HCT116 (cell line): Measurements from ENCODE around the gene EXD3. TPM values are rescaled to one million over a fixed set of nuclear protein-coding genes. Genes with fewer than 3 reads are reported as not detected.

ENCODE experiments used
- ATAC-seq: fragments of 200-7000 bp; cut with Tn5 transposase; 2 replicates; pipeline ENCODE4 v1.9.1; 2020; ENCODE audit warnings: mild to moderate bottlenecking, moderate library complexity
- BruUV-seq: library from RNA; stranded (reverse); fragments of 400-500 nt; replicated peaks from 2 replicates; lab custom pipeline; 2021; lab: Mats Ljungman, UMichigan
- CTCF ChIA-PET: fragments of 300-600 bp; sonication (Branson Sonifier 250); formaldehyde crosslinking; loops from one replicate; lab custom pipeline; 2021; ENCODE audit warnings: antibody characterized with exemption; lab: Charles Lee
- POLR2A ChIA-PET: fragments of 300-600, 350-600 bp; sonication (Branson Sonifier 250); formaldehyde crosslinking; loops from one replicate; lab custom pipeline; 2021; ENCODE audit warnings: antibody characterized with exemption; lab: Charles Lee
- RAD21 ChIA-PET, 2 experiments: fragments of 300-600 bp; sonication (Branson Sonifier 250); formaldehyde crosslinking; loops; one replicate each; lab custom pipeline; 2023; ENCODE audit warnings: low total read pairs in 2 of 2; ENCODE audit not compliant: uncharacterized antibody in 2 of 2, unreplicated experiment in 2 of 2, low non-redundant PET in 1 of 2; lab: Charles Lee
- DNase-seq: peaks from one replicate; pipeline ENCODE4 v3.0.0-alpha.2; 2010; ENCODE audit warnings: low read depth, low spot score
- H2AFZ ChIP-seq: fragments of 200-600 bp; shearing (Covaris generic), sonication (generic); 2 replicates; pipeline ENCODE4 v1.6.1; 2017; ENCODE audit warnings: low read depth, mixed run types, mixed read lengths, antibody characterized with exemption, low read length; ENCODE audit not compliant: poor library complexity, severe bottlenecking
- H3K27ac ChIP-seq: 2 replicates; pipeline ENCODE4 v1.5.1; 2012; ENCODE audit warnings: low read depth, low read length
- H3K27me3 ChIP-seq: fragments of 200-600 bp; sonication (generic); 2 replicates; pipeline ENCODE4 v1.6.1; 2016; ENCODE audit warnings: mixed run types, low read length, mixed read lengths; ENCODE audit not compliant: insufficient read depth
- H3K36me3 ChIP-seq, 2 experiments: fragments of 200-500 bp in 1 of 2; fragments of 200-600 bp in 1 of 2; sonication (Bioruptor generic) in 1 of 2; sonication (generic) in 1 of 2; 2 replicates each; pipeline versions ENCODE4 v1.5.1 to v1.6.1; 2014 to 2016; ENCODE audit warnings: low read length in 2 of 2, inconsistent platforms in 1 of 2, mixed read lengths in 1 of 2, mixed run types in 1 of 2; ENCODE audit not compliant: insufficient read depth in 2 of 2, control insufficient read depth in 1 of 2
- H3K4me1 ChIP-seq, 2 experiments: fragments of 200-600 bp in 1 of 2; sonication (generic) in 1 of 2; 2 replicates each; pipeline versions ENCODE4 v1.5.1 to v1.6.1; 2012 to 2017; ENCODE audit warnings: low read length in 2 of 2, inconsistent platforms in 1 of 2, mild to moderate bottlenecking in 1 of 2, mixed read lengths in 1 of 2, mixed run types in 1 of 2, moderate library complexity in 1 of 2; ENCODE audit not compliant: insufficient read depth in 2 of 2, control insufficient read depth in 1 of 2
- H3K4me2 ChIP-seq: fragments of 200-600 bp; sonication (generic); 2 replicates; pipeline ENCODE4 v1.6.1; 2017; ENCODE audit warnings: mixed run types, low read length, mixed read lengths
- H3K4me3 ChIP-seq, 2 experiments: fragments of 200-600 bp in 1 of 2; sonication (generic) in 1 of 2; replicated peaks in 1 of 2; 2 replicates each; pipeline ENCODE4 v1.5.1; 2011 to 2016; ENCODE audit warnings: low read length in 2 of 2, control low read depth in 1 of 2, low read depth in 1 of 2, mild to moderate bottlenecking in 1 of 2, mixed read lengths in 1 of 2, mixed run types in 1 of 2
- H3K79me2 ChIP-seq: fragments of 200-600 bp; sonication (generic); 2 replicates; pipeline ENCODE4 v1.6.1; 2017; ENCODE audit warnings: mild to moderate bottlenecking, mixed run types, low read length, moderate library complexity, mixed read lengths; ENCODE audit not compliant: insufficient read depth
- H3K9ac ChIP-seq: fragments of 200-600 bp; sonication (generic); 2 replicates; pipeline ENCODE4 v1.6.1; 2016; ENCODE audit warnings: low read length, mixed read lengths
- H3K9me2 ChIP-seq: fragments of 200-600 bp; sonication (generic), shearing (Covaris generic); 2 replicates; pipeline ENCODE4 v1.6.1; 2017; ENCODE audit warnings: mixed run types, mild to moderate bottlenecking, moderate library complexity; ENCODE audit not compliant: insufficient read depth
- H3K9me3 ChIP-seq, 2 experiments: fragments of 200-500 bp in 1 of 2; fragments of 200-600 bp in 1 of 2; sonication (Bioruptor generic) in 1 of 2; sonication (generic) in 1 of 2; 2 replicates each; pipeline ENCODE4 v1.6.1; 2014 to 2017; ENCODE audit warnings: low read length in 2 of 2, mixed read lengths in 2 of 2, inconsistent platforms in 1 of 2, low read depth in 1 of 2, mild to moderate bottlenecking in 1 of 2, mixed run types in 1 of 2, moderate library complexity in 1 of 2; ENCODE audit not compliant: control insufficient read depth in 1 of 2, insufficient read depth in 1 of 2
- H4K20me1 ChIP-seq: fragments of 200-600 bp; sonication (generic), shearing (Covaris generic); 2 replicates; pipeline ENCODE4 v1.6.1; 2017; ENCODE audit warnings: mixed run types, mild to moderate bottlenecking, moderate library complexity; ENCODE audit not compliant: insufficient read depth
- CBX3 ChIP-seq: IDR thresholded peaks from 2 replicates; pipeline ENCODE4 v1.6.1; 2012; ENCODE audit warnings: low read depth
- ELF1 ChIP-seq: IDR thresholded peaks from 2 replicates; pipeline ENCODE4 v1.6.1; 2012; ENCODE audit warnings: low read depth, borderline replicate concordance
- EZH2 ChIP-seq: fragments of 200-600 bp; sonication (generic); IDR thresholded peaks from 2 replicates; pipeline ENCODE4 v1.6.1; 2017; ENCODE audit warnings: antibody characterized with exemption, mixed run types
- EZH2phosphoT487 ChIP-seq: fragments of 200-600 bp; IDR thresholded peaks from 2 replicates; pipeline ENCODE4 v1.6.1; 2018; ENCODE audit warnings: antibody characterized with exemption, borderline replicate concordance
- FOSL1 ChIP-seq: IDR thresholded peaks from 2 replicates; pipeline ENCODE4 v1.6.1; 2012; ENCODE audit warnings: low read depth
- POLR2AphosphoS5 ChIP-seq: IDR thresholded peaks from 2 replicates; pipeline ENCODE4 v1.6.1; 2011; ENCODE audit warnings: mild to moderate bottlenecking, low read depth, low read length, moderate library complexity
- RAD21 ChIP-seq: IDR thresholded peaks from 2 replicates; pipeline ENCODE4 v1.6.1; 2012; ENCODE audit warnings: low read depth, mild to moderate bottlenecking
- REST ChIP-seq: IDR thresholded peaks from 2 replicates; pipeline ENCODE4 v1.6.1; 2012; ENCODE audit warnings: low read depth
- SIN3A ChIP-seq: IDR thresholded peaks from 2 replicates; pipeline ENCODE4 v1.6.1; 2012; ENCODE audit warnings: low read depth
- SP1 ChIP-seq: IDR thresholded peaks from 2 replicates; pipeline ENCODE4 v1.6.1; 2012; ENCODE audit warnings: low read depth
- TCF7L2 ChIP-seq: IDR thresholded peaks from 2 replicates; pipeline ENCODE4 v1.7.0; 2011; ENCODE audit warnings: borderline replicate concordance, inconsistent platforms; ENCODE audit not compliant: insufficient read depth, insufficient read length; ENCODE audit errors: extremely low read depth
- ZFX ChIP-seq: fragments of 450-650 bp; IDR thresholded peaks from 2 replicates; pipeline ENCODE4 v1.6.1; 2017
- intact Hi-C: fragments of 100-400 bp; cut with micrococcal nuclease; formaldehyde crosslinking; loops from 2 replicates; pipeline ENCODE4 v1.10.0; 2022
- total RNA-seq: library from RNA; stranded (reverse); gene quantifications from one replicate; pipeline ENCODE4 v1.2.1, GENCODE V29; 2021; ENCODE audit not compliant: unreplicated experiment
- TF ChIP-seq, protein P1 (sequence below): IDR thresholded peaks from 2 replicates; pipeline ENCODE4 v1.6.1; 2012
- TF ChIP-seq, protein P2 (sequence below): IDR thresholded peaks from 2 replicates; pipeline ENCODE4 v1.6.1; 2011; ENCODE audit warnings: mild to moderate bottlenecking, low read length, moderate library complexity; ENCODE audit not compliant: insufficient replicate concordance; ENCODE audit errors: extremely low read depth

The EXD3 gene
- total RNA-seq, 1 experiment from 2014 or later, result 25.4 TPM

GRCh38 chr9:137349471-137350033 is 73.4 kb downstream of the EXD3 start (continued):
- TF ChIP-seq REST, result no peak

GRCh38 chr9:137348769-137349470 is 74.0 kb downstream of the EXD3 start:
- Histone ChIP-seq H3K27me3 (no peaks in the 10 kb centered on the region), H3K4me2 (no peak overlapping the region), H3K27ac (no peak overlapping the region), H3K9me2 (no peaks in the 10 kb centered on the region), H3K4me3 (no peak overlapping the region), H3K36me3 (no peaks in the 10 kb centered on the region), H3K4me1 (no peaks in the 10 kb centered on the region), H4K20me1 (no peaks in the 10 kb centered on the region), H2AFZ (no peak overlapping the region), H3K9me3 (peaks cover 0 to 4% of the 10 kb centered on the region in 2 experiments; a peak in 2 of 4 replicates), H3K9ac (no peak overlapping the region), H3K79me2 (no peaks in the 10 kb centered on the region)
- ATAC-seq (no peak), DNase-seq (no peak)
- ChIA-PET POLR2A (no interaction called here), CTCF (no interaction called here), RAD21 (no interaction called here)
- no TSS peak for BruUV-seq
- intact Hi-C loops, result no loop called here
- TF ChIP-seq RAD21 (no peak), TCF7L2 (no peak), FOSL1 (no peak), SIN3A (no peak), POLR2AphosphoS5 (no peak), ZFX (no peak), ELF1 (no peak), EZH2 (no peak), REST (no peak), CBX3 (no peak), EZH2phosphoT487 (no peak), SP1 (no peak)
- TF ChIP-seq, protein P1, sequence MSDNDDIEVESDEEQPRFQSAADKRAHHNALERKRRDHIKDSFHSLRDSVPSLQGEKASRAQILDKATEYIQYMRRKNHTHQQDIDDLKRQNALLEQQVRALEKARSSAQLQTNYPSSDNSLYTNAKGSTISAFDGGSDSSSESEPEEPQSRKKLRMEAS, result no peak
- TF ChIP-seq, protein P2, sequence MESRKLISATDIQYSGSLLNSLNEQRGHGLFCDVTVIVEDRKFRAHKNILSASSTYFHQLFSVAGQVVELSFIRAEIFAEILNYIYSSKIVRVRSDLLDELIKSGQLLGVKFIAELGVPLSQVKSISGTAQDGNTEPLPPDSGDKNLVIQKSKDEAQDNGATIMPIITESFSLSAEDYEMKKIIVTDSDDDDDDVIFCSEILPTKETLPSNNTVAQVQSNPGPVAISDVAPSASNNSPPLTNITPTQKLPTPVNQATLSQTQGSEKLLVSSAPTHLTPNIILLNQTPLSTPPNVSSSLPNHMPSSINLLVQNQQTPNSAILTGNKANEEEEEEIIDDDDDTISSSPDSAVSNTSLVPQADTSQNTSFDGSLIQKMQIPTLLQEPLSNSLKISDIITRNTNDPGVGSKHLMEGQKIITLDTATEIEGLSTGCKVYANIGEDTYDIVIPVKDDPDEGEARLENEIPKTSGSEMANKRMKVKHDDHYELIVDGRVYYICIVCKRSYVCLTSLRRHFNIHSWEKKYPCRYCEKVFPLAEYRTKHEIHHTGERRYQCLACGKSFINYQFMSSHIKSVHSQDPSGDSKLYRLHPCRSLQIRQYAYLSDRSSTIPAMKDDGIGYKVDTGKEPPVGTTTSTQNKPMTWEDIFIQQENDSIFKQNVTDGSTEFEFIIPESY, result no peak
